SK-N-SH treated with all-trans-retinoic acid at 6 μM for 48 hours (cell line): ENCODE measurements around the gene PUDP.

ENCODE experiments used
- OSR1 ChIP-seq: fragments of 250-450 bp; sonication (Bioruptor Pico); IDR thresholded peaks from 2 replicates; pipeline ENCODE4 v1.8.0; 2022; ENCODE audit warnings: moderate library complexity, mild to moderate bottlenecking, inconsistent platforms
- TF ChIP-seq, protein P1 (sequence below): fragments of 250-450 bp; sonication (Bioruptor Pico); IDR thresholded peaks from 2 replicates; pipeline ENCODE4 v1.8.0; 2020; ENCODE audit warnings: mild to moderate bottlenecking, moderate library complexity, borderline replicate concordance

DNA sequence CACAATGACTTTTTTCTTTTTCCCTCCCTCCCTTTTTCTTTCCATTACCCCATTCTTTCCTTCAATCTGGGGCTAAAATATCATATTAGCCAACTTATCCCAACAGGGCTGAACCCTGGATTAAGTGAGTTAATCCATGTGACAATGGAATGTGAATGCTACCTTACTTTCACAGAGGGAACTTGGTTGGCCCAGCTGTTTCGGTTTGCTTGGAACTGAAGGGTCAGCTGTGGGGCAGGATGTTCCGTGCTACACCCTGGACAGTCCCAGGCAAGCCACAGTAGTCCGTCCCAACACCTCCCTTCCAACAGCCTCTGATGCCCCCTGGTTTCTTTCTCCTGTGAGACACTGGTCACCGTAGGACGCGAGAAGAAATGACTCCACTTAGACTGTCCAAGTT, 95.4 kb downstream of the PUDP start:
- TF ChIP-seq, protein P1, sequence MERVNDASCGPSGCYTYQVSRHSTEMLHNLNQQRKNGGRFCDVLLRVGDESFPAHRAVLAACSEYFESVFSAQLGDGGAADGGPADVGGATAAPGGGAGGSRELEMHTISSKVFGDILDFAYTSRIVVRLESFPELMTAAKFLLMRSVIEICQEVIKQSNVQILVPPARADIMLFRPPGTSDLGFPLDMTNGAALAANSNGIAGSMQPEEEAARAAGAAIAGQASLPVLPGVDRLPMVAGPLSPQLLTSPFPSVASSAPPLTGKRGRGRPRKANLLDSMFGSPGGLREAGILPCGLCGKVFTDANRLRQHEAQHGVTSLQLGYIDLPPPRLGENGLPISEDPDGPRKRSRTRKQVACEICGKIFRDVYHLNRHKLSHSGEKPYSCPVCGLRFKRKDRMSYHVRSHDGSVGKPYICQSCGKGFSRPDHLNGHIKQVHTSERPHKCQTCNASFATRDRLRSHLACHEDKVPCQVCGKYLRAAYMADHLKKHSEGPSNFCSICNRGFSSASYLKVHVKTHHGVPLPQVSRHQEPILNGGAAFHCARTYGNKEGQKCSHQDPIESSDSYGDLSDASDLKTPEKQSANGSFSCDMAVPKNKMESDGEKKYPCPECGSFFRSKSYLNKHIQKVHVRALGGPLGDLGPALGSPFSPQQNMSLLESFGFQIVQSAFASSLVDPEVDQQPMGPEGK = no peak
- TF ChIP-seq OSR1 (CRISPR knock-in tag) = no peak
